IMR-90 (cell line): ENCODE measurements around the gene SNAP29. TPM values are rescaled to one million over a fixed set of nuclear protein-coding genes. Genes with fewer than 3 reads are reported as not detected.

Experiments used
- ATAC-seq: fragments of 200-7000 bp; cut with Tn5 transposase; 2 replicates; pipeline ENCODE4 v1.9.1; 2020; ENCODE audit warnings: low read depth, mild to moderate bottlenecking, moderate library complexity
- BruUV-seq: library from RNA; stranded (reverse); fragments of 400-500 nt; replicated peaks from 2 replicates; lab custom pipeline; 2021; lab: Mats Ljungman, UMichigan
- CTCF ChIA-PET: fragments of 300-600 bp; formaldehyde crosslinking; extraction: SDS; loops from one replicate; lab custom pipeline; 2021; ENCODE audit warnings: antibody characterized with exemption; lab: Yijun Ruan, JAX
- POLR2A ChIA-PET: fragments of 300-600 bp; sonication (Branson Sonifier 250); formaldehyde crosslinking; loops from one replicate; lab custom pipeline; 2022; ENCODE audit warnings: antibody characterized with exemption; ENCODE audit not compliant: unreplicated experiment; lab: Charles Lee
- DNase-seq: peaks from one replicate; pipeline ENCODE4 v3.0.0; 2013
- H2AFZ ChIP-seq: replicated peaks from 2 replicates; pipeline ENCODE3; 2013; ENCODE audit warnings: low read length, mild to moderate bottlenecking; ENCODE audit not compliant: poor library complexity
- H2AK5ac ChIP-seq: 2 replicates; pipeline ENCODE4 v1.6.1; 2013; ENCODE audit warnings: low read depth, low read length, inconsistent platforms
- H2AK9ac ChIP-seq: replicated peaks from 2 replicates; pipeline ENCODE3; 2013; ENCODE audit warnings: mild to moderate bottlenecking, low read depth, low read length, moderate library complexity; ENCODE audit not compliant: poor library complexity
- H2BK120ac ChIP-seq: 2 replicates; pipeline ENCODE4 v1.6.1; 2013; ENCODE audit warnings: low read depth, low read length, inconsistent platforms
- H2BK15ac ChIP-seq: 3 replicates; pipeline ENCODE4 v1.6.1; 2013; ENCODE audit warnings: low read depth, low read length, inconsistent platforms
- H2BK20ac ChIP-seq: 2 replicates; pipeline ENCODE4 v1.6.1; 2013; ENCODE audit warnings: low read depth, mild to moderate bottlenecking, inconsistent platforms, low read length, moderate library complexity
- H2BK5ac ChIP-seq: 2 replicates; pipeline ENCODE4 v1.6.1; 2013; ENCODE audit warnings: mild to moderate bottlenecking, low read depth, low read length, inconsistent platforms; ENCODE audit not compliant: poor library complexity, severe bottlenecking
- H3K14ac ChIP-seq: replicated peaks from 2 replicates; pipeline ENCODE4 v1.6.1; 2013; ENCODE audit warnings: low read depth, low read length, inconsistent platforms
- H3K18ac ChIP-seq: 2 replicates; pipeline ENCODE4 v1.6.1; 2013; ENCODE audit warnings: low read depth, low read length, control low read depth
- H3K23ac ChIP-seq: 2 replicates; pipeline ENCODE4 v1.6.1; 2013; ENCODE audit warnings: low read depth, low read length, inconsistent platforms
- H3K27ac ChIP-seq: 2 replicates; pipeline ENCODE4 v1.5.1; 2013; ENCODE audit warnings: mild to moderate bottlenecking, control low read depth, low read length; ENCODE audit not compliant: insufficient read depth
- H3K27me3 ChIP-seq: 2 replicates; pipeline ENCODE4 v1.6.1; 2013; ENCODE audit warnings: low read length; ENCODE audit not compliant: control insufficient read depth, insufficient read depth
- H3K36me3 ChIP-seq: 2 replicates; pipeline ENCODE4 v1.6.1; 2013; ENCODE audit warnings: low read length, mixed read lengths; ENCODE audit not compliant: control insufficient read depth, insufficient read depth
- H3K4ac ChIP-seq: 2 replicates; pipeline ENCODE4 v1.6.1; 2013; ENCODE audit warnings: low read depth, low read length, inconsistent platforms
- H3K4me1 ChIP-seq: 2 replicates; pipeline ENCODE4 v1.6.1; 2013; ENCODE audit warnings: low read length, mixed read lengths; ENCODE audit not compliant: control insufficient read depth, insufficient read depth
- H3K4me2 ChIP-seq: 2 replicates; pipeline ENCODE4 v1.6.1; 2013; ENCODE audit warnings: low read depth, mild to moderate bottlenecking, control low read depth, low read length, moderate library complexity
- H3K4me3 ChIP-seq: 2 replicates; pipeline ENCODE4 v1.5.1; 2013; ENCODE audit warnings: low read depth, mild to moderate bottlenecking, control low read depth, low read length, moderate library complexity; ENCODE audit not compliant: insufficient read depth
- H3K56ac ChIP-seq: 2 replicates; pipeline ENCODE4 v1.6.1; 2013; ENCODE audit warnings: low read length, inconsistent platforms; ENCODE audit not compliant: insufficient read depth; ENCODE audit errors: extremely low read depth
- H3K79me1 ChIP-seq, 2 experiments: 2 replicates each; pipeline ENCODE4 v1.6.1; 2013; ENCODE audit warnings: low read length in 2 of 2, inconsistent platforms in 1 of 2, low read depth in 1 of 2
- H3K9ac ChIP-seq: 2 replicates; pipeline ENCODE4 v1.6.1; 2013; ENCODE audit warnings: low read depth, low read length, control low read depth
- H3K9me1 ChIP-seq: 2 replicates; pipeline ENCODE4 v1.6.1; 2013; ENCODE audit warnings: low read length, inconsistent platforms; ENCODE audit not compliant: insufficient read depth
- H3K9me3 ChIP-seq: 2 replicates; pipeline ENCODE4 v1.6.1; 2013; ENCODE audit warnings: low read length; ENCODE audit not compliant: control insufficient read depth, insufficient read depth
- H4K20me1 ChIP-seq: 2 replicates; pipeline ENCODE4 v1.6.1; 2013; ENCODE audit warnings: low read length, inconsistent platforms; ENCODE audit not compliant: insufficient read depth
- H4K5ac ChIP-seq: 2 replicates; pipeline ENCODE4 v1.6.1; 2013; ENCODE audit warnings: mild to moderate bottlenecking, low read depth, low read length, control low read depth
- H4K8ac ChIP-seq, 2 experiments: 2 replicates each; pipeline ENCODE4 v1.6.1; 2013; ENCODE audit warnings: low read depth in 2 of 2, low read length in 2 of 2, control low read depth in 1 of 2, inconsistent platforms in 1 of 2
- H4K91ac ChIP-seq: 2 replicates; pipeline ENCODE4 v1.6.1; 2013; ENCODE audit warnings: low read depth, low read length, inconsistent platforms; ENCODE audit not compliant: insufficient read depth
- RAD21 ChIP-seq: IDR thresholded peaks from 2 replicates; pipeline ENCODE4 v1.6.1; 2012; ENCODE audit warnings: low read length, improper control_type of control experiment
- SMC3 ChIP-seq: fragments of 150-350 bp; IDR thresholded peaks from 2 replicates; pipeline ENCODE4 v1.6.1; 2016; ENCODE audit warnings: low read depth, mild to moderate bottlenecking, antibody characterized with exemption, low read length, moderate library complexity
- WGBS, 2 experiments: methylation state at CpG; one replicate each; pipeline versions ENCODE4 v1.1.5 to v1.1.7; 2013; ENCODE audit warnings: missing lambda C conversion rate in 2 of 2; ENCODE audit not compliant: insufficient read length in 1 of 2; ENCODE audit errors: extremely low coverage in 2 of 2; 5-methylcytosine and 5-hydroxymethylcytosine counted together
- dilution Hi-C: fragments of 300-500 bp; cut with HindIII; formaldehyde crosslinking; loops from one replicate; pipeline ENCODE4 v1.14.3; 2018; ENCODE audit warnings: low sequenced_read_pairs; ENCODE audit not compliant: unreplicated experiment
- in situ Hi-C: fragments of 300-500 bp; cut with MboI; formaldehyde crosslinking; loops from 3 replicates; pipeline ENCODE4 v1.14.3; 2019; ENCODE audit warnings: low sequenced_read_pairs, inconsistent platforms, mixed read lengths
- intact Hi-C: fragments of 100-400 bp; cut with micrococcal nuclease; formaldehyde crosslinking; loops from 2 replicates; pipeline ENCODE4 v1.10.0; 2022
- polyA plus RNA-seq, 3 experiments: library from polyadenylated mRNA; depleted of rRNA; stranded (reverse); fragments of >200 nt; gene quantifications; 2 replicates each; pipeline ENCODE4 v1.2.3, GENCODE V29; 2012; ENCODE audit warnings: low replicate concordance in 1 of 3
- total RNA-seq: library from RNA; depleted of rRNA; stranded (reverse); fragments of >200 nt; gene quantifications from 2 replicates; pipeline ENCODE4 v1.2.3, GENCODE V29; 2012

SNAP29 gene
- total and polyA plus RNA-seq, 2 of the 4 experiments (the other 2 are of a cell fraction), result 10.6 to 29.5 TPM

GRCh38 chr22:20839837-20840645, 18.8 kb upstream of the SNAP29 start:
- Histone ChIP-seq H4K5ac (no peak overlapping the region), H2AFZ (no peak overlapping the region), H2AK5ac (no peak overlapping the region), H3K27me3 (no peaks in the 10 kb centered on the region), H3K9me3 (no peaks in the 10 kb centered on the region), H3K36me3 (no peaks in the 10 kb centered on the region), H4K20me1 (peaks cover 21% of the 10 kb centered on the region; the same call in 1 of the 2 replicates), H3K79me1 (peaks cover 35 to 71% of the 10 kb centered on the region in 2 experiments), H3K18ac (no peak overlapping the region), H3K56ac (no peak overlapping the region), H3K9me1 (peaks cover 17% of the 10 kb centered on the region), H2BK20ac (no peak overlapping the region), H3K4me2 (no peak overlapping the region), H3K14ac (no peak overlapping the region; the same call in 1 of the 2 replicates), H3K27ac (no peak overlapping the region), H3K23ac (no peak overlapping the region), H4K91ac (no peak overlapping the region), H2BK15ac (no peak overlapping the region), H2BK5ac (no peak overlapping the region), H3K4me3 (no peak overlapping the region), H3K4ac (no peak overlapping the region), H3K9ac (no peak overlapping the region), H3K4me1 (0 out of 2 replicates have a peak, but pooled peaks cover 3% of the 10 kb centered on the region), H4K8ac (no peak overlapping the region), H2AK9ac (no peak overlapping the region), H2BK120ac (no peak overlapping the region)
- intact Hi-C loops (no loop called here), dilution Hi-C loops (no loop called here), in situ Hi-C loops (no loop called here)
- no peak for ATAC-seq
- no peak for DNase-seq
- no TSS peak for BruUV-seq
- no peak for TF ChIP-seq SMC3
- no peak for TF ChIP-seq RAD21
- ChIA-PET POLR2A (no interaction called here), CTCF (no interaction called here)
- 100% methylated on average over 1 of the region's 3 CpGs; no CpG with 5 or more reads in 1 of the 2 experiments for WGBS, 2 experiments
